Activated CD8-positive, alpha-beta memory T cell treated with anti-CD3 and anti-CD28 coated beads, Interleukin-2, amount 10 ng/mL, durations not matched to agents 7 days and 5 days (primary cell): Measurements from ENCODE around the gene SPRY1. TPM values are rescaled to one million over a fixed set of nuclear protein-coding genes. Genes with fewer than 3 reads are reported as not detected.

Experiments
- ATAC-seq: fragments of 150-1000 bp; cut with Tn5 transposase; one replicate; pipeline ENCODE4 v1.10.0; 2021; ENCODE audit warnings: moderate library complexity
- CTCF ChIA-PET: fragments of 350-600 bp; sonication (Branson Sonifier 250); formaldehyde crosslinking; loops from one replicate; lab custom pipeline; 2021; ENCODE audit warnings: antibody characterized with exemption; lab: Charles Lee
- DNase-seq: peaks from one replicate; pipeline ENCODE4 v3.0.0-alpha.2; 2020
- H3K27ac Mint-ChIP-seq: one replicate; pipeline ENCODE4 v1.8.0; 2021; ENCODE audit warnings: mild to moderate bottlenecking, mixed read lengths
- H3K27me3 Mint-ChIP-seq: one replicate; pipeline ENCODE4 v1.8.0; 2021; ENCODE audit warnings: mixed read lengths
- H3K36me3 Mint-ChIP-seq: one replicate; pipeline ENCODE4 v1.8.0; 2021; ENCODE audit warnings: mild to moderate bottlenecking, mixed read lengths
- H3K4me1 Mint-ChIP-seq: one replicate; pipeline ENCODE4 v1.8.0; 2021; ENCODE audit warnings: mixed read lengths
- H3K4me3 Mint-ChIP-seq: one replicate; pipeline ENCODE4 v1.8.0; 2021; ENCODE audit warnings: mild to moderate bottlenecking, moderate library complexity, mixed read lengths
- H3K9me3 Mint-ChIP-seq: one replicate; pipeline ENCODE4 v1.8.0; 2022; ENCODE audit warnings: low read depth, mixed read lengths
- total RNA-seq, 2 experiments: library from RNA; stranded (reverse); gene quantifications; one replicate each; pipeline ENCODE4 v1.2.3, GENCODE V29; 2021

The SPRY1 gene
- total RNA-seq, 2 experiments from 2014 or later, result 73.7 to 126 TPM

GRCh38 chr4:123419885-123420755 is 23.5 kb downstream of the SPRY1 start:
- Mint-ChIP-seq H3K9me3 (no peaks in the 10 kb centered on the region), H3K27me3 (no peaks in the 10 kb centered on the region), H3K4me1 (peaks cover 83% of the 10 kb centered on the region), H3K36me3 (peaks cover 4% of the 10 kb centered on the region), H3K27ac (peak overlapping the region; percentile 93), H3K4me3 (peak overlapping the region; percentile 22)
- DNase-seq, result no peak
- CTCF ChIA-PET, result interaction anchor here (1.0 to 2.1 kb wide), 3 partner anchors 8 to 144 kb away, joined by 3 to 12 read pairs (median 4); no protein-coding TSS in a partner anchor
- ATAC-seq, result peak; percentile 18

GRCh38 chr4:123421227-123421936 is 24.8 kb downstream of the SPRY1 start:
- Mint-ChIP-seq H3K9me3 (peaks cover 2% of the 10 kb centered on the region), H3K27ac (peak overlapping the region; percentile 93), H3K36me3 (peaks cover 12% of the 10 kb centered on the region), H3K4me3 (peak overlapping the region; percentile 67), H3K4me1 (peaks cover 79% of the 10 kb centered on the region), H3K27me3 (no peaks in the 10 kb centered on the region)
- CTCF ChIA-PET, result interaction anchor here (0.7 to 2.1 kb wide), 6 partner anchors 9 to 83 kb away, joined by 3 to 12 read pairs (median 4); no protein-coding TSS in a partner anchor
- ATAC-seq, result peak; percentile 22
- DNase-seq, result no peak

- H3K27ac Mint-ChIP-seq, result peak overlapping the region; percentile 93
- DNase-seq (no peak), ATAC-seq (peak; percentile 8)
- H3K27me3 Mint-ChIP-seq, result no peaks in the 10 kb centered on the region
- peaks cover 9% of the 10 kb centered on the region for H3K9me3 Mint-ChIP-seq
- H3K36me3 Mint-ChIP-seq, result peaks cover 19% of the 10 kb centered on the region
- CTCF ChIA-PET, result interaction anchor here (0.7 to 2.1 kb wide), 5 partner anchors 12 to 82 kb away, joined by 3 to 12 read pairs (median 4); no protein-coding TSS in a partner anchor
- H3K4me3 Mint-ChIP-seq, result peak overlapping the region; percentile 67
- peaks cover 71% of the 10 kb centered on the region for H3K4me1 Mint-ChIP-seq
These were observed 25.6 kb downstream of the SPRY1 start for GRCh38 chr4:123421937-123422781.

- no peaks in the 10 kb centered on the region for H3K27me3 Mint-ChIP-seq
- H3K27ac Mint-ChIP-seq, result peak overlapping the region; percentile 93
- peaks cover 12% of the 10 kb centered on the region for H3K9me3 Mint-ChIP-seq
- H3K4me1 Mint-ChIP-seq, result peaks cover 55% of the 10 kb centered on the region
- H3K4me3 Mint-ChIP-seq, result peak overlapping the region; percentile 51
- ATAC-seq (peak; percentile 32), DNase-seq (peak; percentile 76)
- H3K36me3 Mint-ChIP-seq, result peaks cover 29% of the 10 kb centered on the region
- CTCF ChIA-PET, result interaction anchor here (0.8 to 1.5 kb wide), 7 partner anchors 11 to 249 kb away, joined by 3 to 5 read pairs (median 3); no protein-coding TSS in a partner anchor
These were observed 27.2 kb downstream of the SPRY1 start for GRCh38 chr4:123423819-123424218.

- H3K4me3 Mint-ChIP-seq, result no peak overlapping the region
- peaks cover 35% of the 10 kb centered on the region for H3K36me3 Mint-ChIP-seq
- DNase-seq (no peak), ATAC-seq (no peak)
- H3K27ac Mint-ChIP-seq, result no peak overlapping the region
- CTCF ChIA-PET, result interaction anchor here (1.3 kb wide), 1 partner anchor 28 kb away, joined by 3 read pairs; no protein-coding TSS in a partner anchor
- H3K27me3 Mint-ChIP-seq, result no peaks in the 10 kb centered on the region
- H3K4me1 Mint-ChIP-seq, result peaks cover 26% of the 10 kb centered on the region
- H3K9me3 Mint-ChIP-seq, result peaks cover 12% of the 10 kb centered on the region
These were observed 31.4 kb downstream of the SPRY1 start for GRCh38 chr4:123427951-123428350.

- Mint-ChIP-seq H3K4me3 (no peak overlapping the region), H3K4me1 (peaks cover 7% of the 10 kb centered on the region), H3K27me3 (no peaks in the 10 kb centered on the region), H3K27ac (no peak overlapping the region), H3K36me3 (peaks cover 32% of the 10 kb centered on the region), H3K9me3 (peaks cover 12% of the 10 kb centered on the region)
- ATAC-seq (peak; percentile 20), DNase-seq (no peak)
- CTCF ChIA-PET, result no interaction called here
These were observed 33.4 kb downstream of the SPRY1 start for GRCh38 chr4:123430031-123430430.

- H3K27ac Mint-ChIP-seq, result no peak overlapping the region
- H3K27me3 Mint-ChIP-seq, result no peaks in the 10 kb centered on the region
- no peak overlapping the region for H3K4me3 Mint-ChIP-seq
- CTCF ChIA-PET, result no interaction called here
- no peak for ATAC-seq
- H3K36me3 Mint-ChIP-seq, result peaks cover 30% of the 10 kb centered on the region
- H3K4me1 Mint-ChIP-seq, result peaks cover 4% of the 10 kb centered on the region
- no peak for DNase-seq
- peaks cover 10% of the 10 kb centered on the region for H3K9me3 Mint-ChIP-seq
These were observed 33.9 kb downstream of the SPRY1 start for GRCh38 chr4:123430501-123430900.

GRCh38 chr4:123433573-123433972 is 37.0 kb downstream of the SPRY1 start:
- H3K4me3 Mint-ChIP-seq, result no peak overlapping the region
- DNase-seq, result no peak
- peaks cover 4% of the 10 kb centered on the region for H3K4me1 Mint-ChIP-seq
- H3K27ac Mint-ChIP-seq, result no peak overlapping the region
- ATAC-seq, result no peak
- peaks cover 6% of the 10 kb centered on the region for H3K36me3 Mint-ChIP-seq
- no peaks in the 10 kb centered on the region for H3K27me3 Mint-ChIP-seq
- CTCF ChIA-PET, result interaction anchor here (1.5 kb wide), 1 partner anchor 14 kb away, joined by 3 read pairs; no protein-coding TSS in a partner anchor
- no peaks in the 10 kb centered on the region for H3K9me3 Mint-ChIP-seq

GRCh38 chr4:123433976-123434375 is 37.4 kb downstream of the SPRY1 start:
- Mint-ChIP-seq H3K27me3 (no peaks in the 10 kb centered on the region), H3K4me3 (no peak overlapping the region), H3K4me1 (peaks cover 4% of the 10 kb centered on the region), H3K36me3 (peaks cover 5% of the 10 kb centered on the region), H3K9me3 (no peaks in the 10 kb centered on the region), H3K27ac (no peak overlapping the region)
- CTCF ChIA-PET, result interaction anchor here (1.5 kb wide), 1 partner anchor 13 kb away, joined by 3 read pairs; no protein-coding TSS in a partner anchor
- no peak for DNase-seq
- no peak for ATAC-seq

GRCh38 chr4:123435246-123436113 is 38.9 kb downstream of the SPRY1 start:
- Mint-ChIP-seq H3K27ac (no peak overlapping the region), H3K9me3 (no peaks in the 10 kb centered on the region), H3K27me3 (no peaks in the 10 kb centered on the region), H3K4me1 (no peaks in the 10 kb centered on the region), H3K36me3 (no peaks in the 10 kb centered on the region), H3K4me3 (no peak overlapping the region)
- ATAC-seq (no peak), DNase-seq (no peak)
- CTCF ChIA-PET, result interaction anchor here (0.6 to 1.5 kb wide), 2 partner anchors 10 to 418 kb away, joined by 4 to 5 read pairs; no protein-coding TSS in a partner anchor

- CTCF ChIA-PET, result interaction anchor here (1.0 kb wide), 1 partner anchor 14 kb away, joined by 3 read pairs; no protein-coding TSS in a partner anchor
- Mint-ChIP-seq H3K4me1 (peaks cover 9% of the 10 kb centered on the region), H3K9me3 (no peaks in the 10 kb centered on the region), H3K27ac (no peak overlapping the region), H3K27me3 (no peaks in the 10 kb centered on the region), H3K36me3 (no peaks in the 10 kb centered on the region), H3K4me3 (no peak overlapping the region)
- ATAC-seq, result no peak
- DNase-seq, result no peak
These were observed 41.4 kb downstream of the SPRY1 start for GRCh38 chr4:123438031-123438430.
